Occipital lobe (tissue), 2 donors: ENCODE measurements around the gene SVOP. TPM values are rescaled to one million over a fixed set of nuclear protein-coding genes. Genes with fewer than 3 reads are reported as not detected.

Source experiments
- DNase-seq: peaks from one replicate; lab custom pipeline; 2025; lab: John Stamatoyannopoulos, UW
- total RNA-seq: library from RNA; depleted of rRNA; stranded (reverse); fragments of >200 nt; gene quantifications from one replicate; pipeline ENCODE4 v1.2.3, GENCODE V29; 2014

Gene SVOP
- total RNA-seq, 1 donor from 2014 or later = 30.9 TPM

DNA sequence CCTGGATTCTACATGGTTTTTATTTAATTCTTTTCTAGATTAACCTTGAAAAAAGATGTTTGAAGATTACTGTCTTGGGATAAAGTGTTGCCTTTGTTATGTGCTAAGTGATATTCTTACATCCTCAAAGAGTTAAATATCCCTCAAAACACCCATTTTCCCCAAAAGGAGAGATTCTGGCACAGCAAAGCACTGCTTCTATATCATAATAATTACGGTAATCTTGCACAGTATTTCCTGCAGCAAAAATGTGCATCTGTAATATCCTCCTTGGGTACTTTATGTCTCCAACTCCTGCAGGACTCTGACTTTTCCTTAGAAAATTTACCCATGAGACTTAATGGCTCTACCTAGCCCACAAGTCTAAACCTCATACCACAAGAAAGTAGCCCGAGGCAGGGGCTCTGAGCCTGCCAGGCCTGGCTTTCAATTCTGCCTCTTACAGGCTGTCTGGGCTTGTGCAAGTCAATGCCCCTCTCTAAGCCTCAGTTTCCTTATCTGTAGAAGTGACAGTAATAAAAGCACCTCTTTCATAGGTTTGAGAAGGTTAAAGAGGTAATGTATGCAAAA, 45.8 kb downstream of the SVOP start:
- no peak for DNase-seq

DNA sequence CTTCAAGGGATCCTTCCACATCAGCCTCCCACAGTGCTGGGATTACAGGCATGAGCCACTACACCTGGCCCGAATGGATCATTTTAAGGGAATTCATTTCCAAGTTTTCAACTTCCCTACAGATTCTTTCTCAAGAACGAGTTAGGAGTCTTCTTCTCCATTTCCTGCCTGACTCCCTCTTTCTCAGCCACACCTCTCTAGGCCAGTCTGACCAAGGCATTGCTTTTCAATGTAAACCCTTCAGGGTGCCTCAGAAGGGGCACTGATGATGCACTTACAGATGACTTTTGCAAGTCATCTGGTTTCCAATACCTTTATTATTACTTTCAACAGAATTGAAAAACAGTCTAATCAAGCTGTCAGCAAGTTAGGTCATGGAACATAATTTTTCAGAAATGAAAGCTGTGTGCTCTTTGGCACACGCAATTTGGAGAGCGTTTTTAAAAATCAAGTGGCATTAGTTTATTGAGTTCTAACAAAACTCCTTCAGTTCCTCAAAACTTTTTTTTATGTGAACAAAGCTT, 47.2 kb downstream of the SVOP start:
- no peak for DNase-seq

GRCh38 chr12:108972358-108972757, 48.5 kb downstream of the SVOP start:
- no peak for DNase-seq

DNA sequence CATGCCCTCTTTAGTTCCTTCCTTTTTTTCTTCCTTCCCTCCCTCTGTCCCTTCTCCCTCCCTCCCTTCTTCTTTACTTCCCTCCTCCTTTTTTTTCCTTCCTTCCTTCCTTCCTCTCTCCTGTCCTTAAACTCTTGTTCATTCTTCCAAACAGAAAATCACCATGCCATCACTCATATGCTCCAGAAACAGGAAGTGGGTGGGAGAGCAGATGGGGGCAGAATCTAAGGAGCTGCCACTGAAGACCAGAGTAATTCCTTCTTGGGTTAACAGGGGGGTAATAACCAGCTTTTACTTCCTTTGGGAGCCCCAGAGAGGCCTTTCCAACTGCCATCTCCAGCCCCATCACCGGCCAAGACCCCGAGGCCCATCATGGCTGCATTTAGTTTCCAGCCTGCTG, 51.2 kb downstream of the SVOP start:
- no peak for DNase-seq

DNA sequence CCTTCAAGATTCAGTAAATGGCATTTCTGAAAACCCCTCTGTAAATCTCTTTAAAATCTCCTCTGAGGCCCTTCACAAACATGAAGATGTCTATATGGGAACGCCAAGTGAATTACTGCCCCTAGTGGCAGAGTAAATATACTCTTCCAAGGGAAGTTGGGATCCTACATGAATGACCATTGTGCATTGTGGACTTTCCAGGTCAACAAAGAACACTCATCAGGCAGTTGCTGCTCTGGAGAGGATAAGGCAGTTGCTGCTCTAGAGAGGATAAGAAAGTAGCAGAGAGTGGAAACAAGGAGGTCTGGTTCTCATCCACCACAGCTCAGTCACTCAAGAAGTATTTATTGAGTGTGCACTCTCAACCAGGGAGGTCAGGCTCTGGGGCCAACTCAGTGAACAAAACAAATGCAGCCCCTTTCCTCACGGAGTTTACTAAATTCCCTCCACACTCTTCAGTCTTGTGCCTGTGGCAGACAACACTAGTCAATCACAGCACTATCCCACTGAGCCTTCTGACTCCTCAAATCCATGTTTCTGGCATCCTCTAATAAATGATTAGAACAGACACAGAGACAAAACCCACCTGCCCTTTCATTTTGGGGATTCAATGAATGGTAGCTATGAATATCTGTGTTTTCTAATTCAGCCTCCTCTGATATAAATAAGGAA, 52.9 kb downstream of the SVOP start:
- DNase-seq = no peak

DNA sequence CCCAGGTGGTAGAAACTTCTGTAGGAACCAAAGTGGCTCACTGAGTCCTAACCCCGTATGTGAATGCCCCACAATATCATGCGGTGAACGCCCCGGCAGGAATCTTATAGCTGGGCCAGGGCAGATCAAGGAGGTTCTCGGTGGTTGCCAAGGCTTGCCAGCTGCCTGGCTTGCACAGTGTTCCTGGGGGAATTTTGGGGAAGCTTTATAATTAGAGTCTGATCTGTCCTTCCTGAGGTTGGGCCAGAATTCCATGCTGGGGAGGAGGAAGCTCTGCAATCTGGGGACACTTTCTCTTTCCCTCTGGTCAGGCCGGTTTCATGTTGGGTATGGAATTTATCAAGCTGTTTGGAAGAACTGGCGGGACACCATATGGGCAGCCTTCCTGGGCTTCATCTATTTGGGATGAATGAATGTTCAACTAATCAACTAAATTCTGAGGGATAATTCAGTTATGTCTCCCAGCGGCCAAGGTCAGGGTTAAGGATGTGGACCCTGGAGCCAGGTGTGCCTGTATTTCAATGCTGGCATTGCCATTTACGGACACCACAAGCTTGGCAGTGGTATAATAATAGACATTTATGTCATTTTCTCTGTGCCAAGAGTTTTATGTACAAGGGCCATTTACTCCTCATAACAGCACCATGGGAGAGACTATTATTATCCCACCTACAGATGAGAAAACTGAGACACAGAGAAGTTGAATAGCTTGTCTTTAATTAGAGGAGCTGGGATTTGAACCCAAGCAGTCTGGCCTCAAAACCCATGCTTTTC, 54.3 kb downstream of the SVOP start:
- no peak for DNase-seq

GRCh38 chr12:108965886-108966285, 55.0 kb downstream of the SVOP start:
- DNase-seq = no peak

DNA sequence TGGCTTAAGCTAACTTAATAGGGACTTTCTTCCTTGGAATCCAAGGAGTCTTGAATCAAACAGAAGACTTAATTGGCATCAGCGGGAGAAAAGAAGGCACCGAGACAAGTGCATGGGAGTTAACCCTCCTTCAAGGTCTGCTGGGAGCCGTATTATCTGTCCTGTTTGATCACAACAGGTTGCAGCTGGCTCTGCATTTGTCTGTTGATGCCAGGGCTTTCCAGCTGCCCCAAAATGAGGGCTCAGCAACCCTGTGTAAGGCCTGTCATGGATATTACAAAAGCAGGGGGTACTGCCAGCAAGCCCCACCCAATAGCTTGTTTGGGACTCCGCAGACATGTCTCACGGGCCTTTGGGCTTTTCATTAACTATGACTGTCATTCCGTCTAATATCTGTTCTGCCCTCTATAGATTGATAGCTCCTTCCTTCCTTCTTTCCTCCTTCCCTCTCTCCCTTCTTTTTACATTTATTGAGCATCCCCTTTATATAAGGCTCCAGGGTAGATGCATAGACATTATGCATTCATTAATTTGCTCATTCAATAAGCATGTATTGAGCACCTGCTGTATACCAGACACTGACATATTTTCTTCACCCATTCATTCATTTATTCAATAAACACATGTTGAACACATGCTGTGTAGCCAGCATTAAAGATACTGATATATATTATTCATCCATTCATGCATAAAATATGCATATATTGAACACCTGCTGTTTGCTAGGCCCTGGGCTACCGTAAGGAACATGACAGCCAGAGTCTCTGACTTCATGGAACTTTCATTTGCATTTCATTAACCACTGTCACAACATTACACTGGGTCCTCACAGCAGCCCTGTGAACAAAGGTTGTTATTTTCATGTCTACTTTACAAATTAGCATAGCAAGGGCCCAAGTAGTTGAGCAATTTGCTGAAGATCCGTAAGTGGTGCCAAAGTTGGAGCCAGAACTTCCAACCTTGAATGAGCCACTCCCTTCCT, 56.2 kb downstream of the SVOP start:
- no peak for DNase-seq

DNA sequence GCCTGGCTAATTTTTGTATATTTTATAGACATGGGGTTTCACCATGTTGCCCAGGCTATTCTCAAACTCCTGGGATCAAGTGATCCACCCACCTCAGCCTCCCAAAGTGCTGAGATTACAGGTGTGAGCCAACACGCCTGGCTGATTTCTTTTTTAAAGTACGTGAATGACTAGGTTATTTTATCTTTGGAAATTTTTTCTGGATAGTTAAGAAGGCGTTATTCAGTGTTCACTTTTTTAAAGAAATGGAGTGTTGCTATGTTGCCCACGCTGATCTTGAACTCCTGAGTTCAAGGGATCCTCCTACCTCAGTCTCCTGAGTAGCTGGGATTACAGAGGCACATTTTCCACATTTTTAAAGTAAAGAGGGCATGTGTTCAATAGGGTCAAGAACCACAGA, 58.6 kb downstream of the SVOP start:
- DNase-seq = no peak

GRCh38 chr12:108959748-108960655, 60.9 kb downstream of the SVOP start:
- no peak for DNase-seq

DNA sequence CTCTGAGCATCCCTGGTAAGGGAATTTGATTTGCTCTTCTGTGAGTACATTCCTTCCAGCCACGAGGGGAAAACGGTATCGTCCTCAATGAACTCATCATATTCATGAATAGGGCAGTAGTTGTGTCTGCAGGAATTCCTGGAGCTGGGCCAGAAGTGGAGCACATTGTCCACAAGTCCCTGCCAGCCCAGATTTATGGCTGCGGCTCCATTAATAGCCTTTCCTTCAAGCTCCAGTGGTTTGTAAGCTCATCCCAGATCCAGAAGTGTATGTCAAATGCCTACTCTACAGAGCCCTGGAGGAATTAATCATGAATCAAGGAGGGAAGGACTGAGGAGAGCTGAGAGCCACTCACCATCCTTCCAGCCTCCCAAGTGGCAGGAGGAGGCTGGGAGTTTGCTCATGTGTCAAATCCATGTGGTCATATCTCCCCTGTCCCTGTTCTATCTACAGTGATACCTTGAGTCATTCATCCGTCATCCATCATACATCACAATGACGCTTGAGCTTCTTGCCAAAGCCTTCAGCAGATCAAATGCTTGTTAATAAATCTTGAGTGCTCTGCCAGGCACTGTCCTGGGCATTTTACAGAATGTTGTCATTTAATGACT, 65.5 kb downstream of the SVOP start:
- DNase-seq = no peak

GRCh38 chr12:108950991-108951739, 69.7 kb downstream of the SVOP start:
- DNase-seq = peak; percentile 31

GRCh38 chr12:108949976-108950375, 70.9 kb downstream of the SVOP start:
- DNase-seq = no peak

DNA sequence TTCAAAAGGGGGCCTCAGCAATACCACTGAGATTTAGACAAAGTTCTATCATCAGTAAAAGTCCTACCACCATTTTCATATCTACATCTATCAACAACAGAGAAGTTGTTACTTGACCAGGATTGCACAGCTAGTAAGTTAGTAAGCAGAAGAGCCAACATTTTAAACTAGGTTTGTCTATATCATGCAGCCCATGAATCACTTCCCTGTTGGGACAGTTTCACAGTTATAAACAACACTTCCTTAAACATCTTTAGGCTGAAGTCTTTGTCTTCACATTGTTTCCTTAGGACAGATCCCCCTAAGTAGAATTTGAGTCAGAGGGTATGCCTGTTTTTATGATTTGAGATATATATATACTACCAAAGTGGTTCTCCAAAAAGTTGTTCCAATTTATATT, 72.5 kb downstream of the SVOP start:
- DNase-seq = no peak

DNA sequence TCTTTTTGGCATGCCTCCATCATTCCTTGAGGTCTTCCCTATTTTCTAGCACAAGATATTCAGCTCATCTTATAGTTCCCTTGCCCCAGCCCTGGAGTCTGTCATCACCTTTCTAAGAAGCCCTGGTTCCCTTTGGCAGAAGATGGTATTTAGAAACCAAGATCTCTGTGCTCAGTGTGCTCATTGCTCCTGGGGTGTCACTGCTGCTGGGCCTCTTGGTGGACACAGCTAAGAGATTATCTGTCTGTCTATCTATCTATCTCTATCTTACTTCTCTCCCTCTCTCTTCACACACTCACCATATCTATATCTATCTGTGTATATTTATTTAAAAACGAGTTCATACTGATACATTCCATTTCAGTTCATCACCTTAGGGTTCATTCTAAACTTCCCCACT, 73.8 kb downstream of the SVOP start:
- no peak for DNase-seq

- no peak for DNase-seq
These were observed 80.7 kb downstream of the SVOP start for GRCh38 chr12:108940138-108940537.

DNA sequence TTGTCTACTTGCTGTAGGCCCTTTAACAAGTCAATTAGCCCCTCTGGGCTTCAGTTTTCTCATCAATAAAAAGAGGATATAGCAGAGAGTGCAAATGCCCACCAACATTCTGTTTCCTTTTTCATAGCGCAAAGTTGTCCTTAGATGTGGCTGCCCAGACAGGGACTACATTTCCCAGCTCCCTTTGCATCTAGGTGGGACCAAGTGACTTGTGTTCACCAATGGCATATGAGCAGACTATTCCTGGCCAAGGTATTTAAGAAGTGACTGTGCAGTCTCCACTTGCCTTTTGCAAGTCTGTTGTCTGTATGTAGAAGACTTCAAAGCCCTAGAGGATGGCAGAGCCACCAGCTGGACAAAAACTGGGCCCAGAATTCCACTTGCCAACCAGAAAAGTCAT, 81.3 kb downstream of the SVOP start:
- DNase-seq = no peak

GRCh38 chr12:108938247-108938924, 82.5 kb downstream of the SVOP start:
- DNase-seq = no peak
